ENCODE measurements around the gene PTBP2.

DNA sequence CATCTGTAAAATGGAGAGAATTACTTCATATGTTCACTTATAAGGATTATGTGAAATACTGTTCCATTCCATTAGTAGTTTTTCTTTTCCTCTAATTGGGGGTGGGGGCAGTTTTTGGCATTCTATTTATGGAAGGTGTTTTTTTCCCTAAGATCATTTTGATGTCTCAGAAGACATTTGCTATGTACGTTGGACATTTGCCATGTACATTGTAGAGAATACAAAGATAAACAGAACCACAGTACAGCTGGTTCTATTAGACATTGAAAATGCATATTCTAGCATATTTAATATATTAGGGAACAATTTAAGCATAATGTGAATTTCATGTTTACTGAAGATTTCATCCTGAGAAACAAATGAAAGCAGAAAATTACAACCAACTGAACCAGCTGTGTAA, 98.5 kb downstream of the PTBP2 start:
- TF ChIP-seq ZNF274 (IDR thresholded peaks at IDR 0.05; ENCODE audit: low read depth, low read length) (no peak), SUZ12 (IDR thresholded peaks at IDR 0.05; ENCODE audit: extremely low read depth, insufficient read depth, insufficient read length) (no peak), YY1 (IDR thresholded peaks at IDR 0.05; ENCODE audit: insufficient read depth, insufficient read length) (no peak)

All from NT2/D1 (cell line).